Pancreas (tissue), 10 donors: ENCODE results near the gene LMO2. TPM values are rescaled to one million over a fixed set of nuclear protein-coding genes. Genes with fewer than 3 reads are reported as not detected.

Experiments used
- ATAC-seq, 4 donors: fragments of 200-7000 bp; cut with Tn5 transposase; one replicate each; pipeline versions ENCODE4 v1.8.0 to v1.9.1; 2020; ENCODE audit warnings: mild to moderate bottlenecking in 4 of 4, moderate library complexity in 4 of 4
- DNase-seq, 6 donors: peaks; one replicate each; pipeline ENCODE4 v3.0.0-alpha.2; 2020
- FAIRE-seq: peaks from 2 replicates; lab custom pipeline; 2012; peaks lifted over from hg19 to GRCh38; lab: Jason Lieb, UNC
- H3K27ac ChIP-seq, 4 donors: fragments of 200-600 bp; sonication (generic); 1 replicate in 3 of 4; 2 replicates in 1 of 4; pipeline versions ENCODE4 v1.5.0 to v1.8.0; 2020
- H3K27me3 ChIP-seq, 4 donors: fragments of 200-600 bp; one replicate each; pipeline ENCODE4 v1.8.0; 2021
- H3K36me3 ChIP-seq, 3 donors: fragments of 200-600 bp; sonication (generic) in 1 of 3; one replicate each; pipeline versions ENCODE4 v1.5.0 to v1.8.0; 2020 to 2021
- H3K4me1 ChIP-seq, 3 donors: fragments of 200-600 bp; one replicate each; pipeline ENCODE4 v1.8.0; 2021
- H3K4me3 ChIP-seq, 4 donors: fragments of 200-600 bp; sonication (generic) in 2 of 4; one replicate each; pipeline versions ENCODE4 v1.5.0 to v1.8.0; 2020 to 2021
- H3K9me3 ChIP-seq, 4 donors: fragments of 200-600 bp; one replicate each; pipeline ENCODE4 v1.8.0; 2021
- CTCF ChIP-seq, 4 donors: fragments of 200-600 bp; sonication (generic) in 3 of 4; IDR thresholded peaks; one replicate each; pipeline versions ENCODE4 v1.5.0 to v1.8.0; 2021; ENCODE audit warnings: antibody characterized with exemption in 4 of 4
- WGBS, 2 donors: extraction: QIAGEN DNeasy Blood & Tissue Kit; methylation state at CpG; one replicate each; pipeline ENCODE4 v1.1.7; 2013; 5-methylcytosine and 5-hydroxymethylcytosine counted together
- intact Hi-C, 3 donors: fragments of 100-400 bp; cut with DNase I; formaldehyde crosslinking; loops; one replicate each; pipeline versions ENCODE4 v1.11.1 to v1.14.2; 2022
- polyA plus RNA-seq, 2 donors: library from polyadenylated mRNA; stranded (reverse); fragments of 200-250 nt; gene quantifications; one replicate each; pipeline ENCODE4 v1.2.3, GENCODE V29; 2013
- total RNA-seq, 6 donors: library from RNA; stranded (reverse); fragmentation: NEBNext Ultra II Directional in 4 of 6; extraction: Animal tissue kit (Norgen Biotek cat#: 25700) in 4 of 6; gene quantifications; one replicate each; pipeline versions ENCODE4 v1.2.1 to v1.2.4, GENCODE V29; 2021 to 2023
- donor health status: healthy with polysubstance abuse.
- donor health status: DM: no; HTN: no; CAD: no; lungs with moderate emphysema.
- donor health status: DM: no; HTN: no; CAD: no.
- donor health status: control.
- donor health status: control.
- donor health status: Bipolar disorder and iron deficiency.
- donor health status: DM: yes; HTN: yes; CAD: no.
- donor health status: DM: no; HTN: no; CAD: no.
- donor health status: DM: no; HTN: no; CAD: no.
- donor health status: DM: yes; HTN: yes; CAD: no.

LMO2 gene
- total and polyA plus RNA-seq, 8 donors: 2.4 to 24.3 (median 7.8) TPM

GRCh38 chr11:33885338-33886005, 6.4 kb downstream of the LMO2 start:
- no peak for FAIRE-seq

GRCh38 chr11:33884601-33885000, 7.3 kb downstream of the LMO2 start:
- Histone ChIP-seq H3K27me3 (no peaks in the 10 kb centered on the region), H3K4me1 (no peaks in the 10 kb centered on the region), H3K36me3 (no peaks in the 10 kb centered on the region), H3K4me3 (no peak overlapping the region), H3K9me3 (no peaks in the 10 kb centered on the region), H3K27ac (no peak overlapping the region)
- no peak for DNase-seq
- 72 to 75% methylated on average over 3 of the region's 3 CpGs for WGBS, 2 donors
- FAIRE-seq: no peak
- ATAC-seq: no peak
- no peak for TF ChIP-seq CTCF (IDR thresholded peaks at IDR 0.05)
- intact Hi-C loops: no loop called here

More at GRCh38 chr11:33885338-33886005, 6.4 kb downstream of the LMO2 start:
- Histone ChIP-seq H3K9me3 (no peaks in the 10 kb centered on the region), H3K36me3 (no peaks in the 10 kb centered on the region), H3K27ac (no peak overlapping the region), H3K27me3 (no peaks in the 10 kb centered on the region), H3K4me3 (no peak overlapping the region), H3K4me1 (no peaks in the 10 kb centered on the region)
- DNase-seq (no peak), ATAC-seq (peak in 1 of 4 donors; percentile 19)
- TF ChIP-seq CTCF (IDR thresholded peaks at IDR 0.05): no peak
- WGBS, 2 donors: 78% methylated on average over 3 of the region's 3 CpGs
- intact Hi-C loops: no loop called here

- DNase-seq (no peak), FAIRE-seq (no peak), ATAC-seq (no peak)
- H3K9me3 ChIP-seq: no peaks in the 10 kb centered on the region
- no peaks in the 10 kb centered on the region for H3K36me3 ChIP-seq
- no peaks in the 10 kb centered on the region for H3K27me3 ChIP-seq
- TF ChIP-seq CTCF (IDR thresholded peaks at IDR 0.05): no peak
- H3K27ac ChIP-seq: no peak overlapping the region
- WGBS, 2 donors: 85 to 87% methylated on average over 5 of the region's 5 CpGs
- H3K4me3 ChIP-seq: no peak overlapping the region
- intact Hi-C loops: no loop called here
- H3K4me1 ChIP-seq: no peaks in the 10 kb centered on the region
Measured at GRCh38 chr11:33884035-33884434, 7.8 kb downstream of the LMO2 start.

- 36 to 44% methylated on average over 11 of the region's 11 CpGs for WGBS, 2 donors
- Histone ChIP-seq H3K9me3 (no peaks in the 10 kb centered on the region), H3K4me1 (no peaks in the 10 kb centered on the region), H3K4me3 (no peak overlapping the region), H3K27ac (no peak overlapping the region), H3K27me3 (peaks cover 0 to 4% (median 0%) of the 10 kb centered on the region in 4 donors), H3K36me3 (no peaks in the 10 kb centered on the region)
- no peak for ATAC-seq
- intact Hi-C loops: no loop called here
- no peak for DNase-seq
- no peak for TF ChIP-seq CTCF (IDR thresholded peaks at IDR 0.05)
- no peak for FAIRE-seq
Measured at GRCh38 chr11:33881651-33882503, 10.0 kb downstream of the LMO2 start.
